GM18873 (cell line): ENCODE results near the gene NCOA3.
"Not testable (repeated sequence)": the region's sequence is repeated elsewhere in the genome, so short reads cannot be mapped to it uniquely, and the experiment has no call there.

Experiments used
- ATAC-seq: cut with Tn5 transposase; IDR thresholded peaks from one replicate; pipeline ENCODE4 v1.9.1; 2021; ENCODE audit warnings: mild to moderate bottlenecking, moderate library complexity, moderate number of reproducible peaks; ENCODE audit not compliant: unreplicated experiment, low FRiP score

The NCOA3 gene

GRCh38 chr20:47558295-47559066, 56.8 kb downstream of the NCOA3 start:
- no peak for ATAC-seq

GRCh38 chr20:47559141-47559540, 57.5 kb downstream of the NCOA3 start:
- ATAC-seq: no peak

GRCh38 chr20:47561180-47561579, 59.5 kb downstream of the NCOA3 start:
- ATAC-seq: no peak

DNA sequence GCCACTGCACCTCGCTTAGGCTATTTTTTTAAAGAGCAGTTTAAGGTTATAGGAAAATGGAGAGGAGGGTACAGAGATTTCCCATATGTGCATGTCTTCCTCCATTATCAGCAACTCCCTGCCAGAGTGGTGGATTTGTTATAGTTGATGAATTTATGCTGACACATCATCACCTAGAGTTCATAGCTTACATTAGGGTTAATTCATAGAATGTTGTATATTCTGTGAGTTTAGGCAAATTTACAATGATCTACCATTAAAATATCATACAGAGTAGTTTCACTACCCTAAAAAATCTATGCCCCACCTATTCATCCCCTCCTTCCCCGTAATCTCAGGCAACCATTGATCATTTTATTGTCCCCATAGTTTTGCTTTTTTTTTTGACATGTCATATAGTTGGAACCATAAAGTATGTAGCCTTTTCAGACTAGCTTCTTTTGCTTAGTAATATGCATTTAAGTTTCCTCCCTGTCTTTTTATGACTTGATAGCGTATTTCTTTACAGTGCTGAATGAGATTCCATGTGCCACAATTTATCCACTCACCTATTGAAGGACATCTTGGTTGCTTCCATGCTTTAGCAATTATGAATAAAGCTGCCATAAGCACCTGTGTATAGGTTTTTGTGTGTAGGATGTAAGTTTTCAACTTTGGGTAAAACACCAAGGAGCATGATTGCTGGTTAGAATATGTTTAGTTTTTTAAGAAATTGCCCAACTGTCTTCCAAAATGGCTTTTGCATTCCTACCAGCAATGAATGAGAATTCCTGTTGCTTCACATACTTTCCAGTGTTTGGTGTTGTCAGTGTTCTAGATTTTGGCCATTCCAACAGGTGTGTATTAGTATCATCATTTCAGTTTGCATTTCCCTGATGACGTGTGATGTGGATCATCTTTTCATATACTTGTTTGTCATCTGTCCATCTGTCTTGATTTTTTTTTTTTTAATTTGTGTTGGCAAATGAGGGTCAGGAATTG, 60.2 kb downstream of the NCOA3 start:
- ATAC-seq: no peak

DNA sequence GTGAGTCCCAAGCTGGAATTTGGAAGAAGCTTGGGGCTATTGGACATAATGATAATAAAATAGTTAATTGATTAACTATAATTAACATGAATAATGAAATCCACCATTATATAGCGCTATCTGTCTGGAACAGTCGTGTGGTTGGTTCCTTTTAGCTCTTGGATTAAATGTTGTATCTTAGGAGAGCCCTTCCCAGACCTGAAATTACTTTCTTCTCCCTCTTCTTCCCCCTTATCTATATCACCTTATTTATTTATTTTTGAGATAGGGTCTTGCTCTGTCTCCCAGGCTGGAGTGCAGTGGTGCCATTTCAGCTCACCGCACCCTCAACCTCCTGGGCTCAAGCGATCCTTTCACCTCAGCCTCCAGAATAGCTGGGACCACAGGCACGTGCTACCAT, 64.6 kb downstream of the NCOA3 start:
- ATAC-seq: no peak

- no peak for ATAC-seq
Measured at GRCh38 chr20:47568019-47568418, 66.3 kb downstream of the NCOA3 start.

DNA sequence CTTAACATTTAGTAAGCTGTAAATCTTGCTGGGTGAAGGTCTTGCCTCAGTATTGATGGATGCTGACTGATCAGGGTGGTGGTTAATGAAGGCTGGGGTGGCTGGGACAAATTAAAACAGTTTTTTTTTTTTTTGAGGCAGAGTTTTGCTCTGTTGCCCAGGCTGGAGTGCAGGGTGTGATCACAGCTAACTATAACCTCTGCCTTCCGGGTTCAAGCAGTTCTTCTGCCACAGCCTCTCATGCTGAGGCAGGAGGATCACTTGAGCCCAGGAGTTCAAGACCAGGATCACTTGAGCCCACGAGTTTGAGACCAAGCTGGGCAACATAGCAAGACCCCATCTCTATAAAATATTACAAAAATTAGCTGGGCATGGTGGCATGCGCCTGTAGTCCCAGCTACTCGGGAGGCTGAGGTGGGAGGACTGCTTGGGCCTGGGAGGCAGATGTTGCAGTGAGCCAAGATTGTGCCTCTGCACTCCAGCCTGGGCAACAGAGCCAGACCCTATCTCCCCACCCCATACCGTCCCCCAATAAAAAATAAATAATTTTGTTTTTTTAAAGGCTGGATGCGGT, 67.2 kb downstream of the NCOA3 start:
- no peak for ATAC-seq

DNA sequence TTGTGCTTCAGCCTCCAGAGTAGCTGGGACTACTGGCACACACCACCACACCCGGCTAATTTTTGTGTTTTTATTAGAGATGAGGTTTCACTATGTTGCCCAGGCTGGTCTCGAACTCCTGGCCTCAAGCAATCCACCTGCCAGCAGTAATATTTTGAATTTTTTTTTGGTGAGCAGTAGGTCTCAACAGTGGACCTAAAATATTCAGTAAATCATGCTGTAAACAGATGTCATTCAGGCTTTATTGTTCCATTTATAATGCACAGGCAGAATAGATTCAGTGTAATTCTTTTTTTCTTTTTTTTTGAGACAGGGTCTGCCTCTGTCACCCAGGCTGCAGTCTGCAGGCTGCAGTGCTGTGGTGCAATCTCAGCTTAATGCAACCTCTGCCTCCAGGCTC, 69.7 kb downstream of the NCOA3 start:
- ATAC-seq: no peak

- ATAC-seq: no peak
Measured at GRCh38 chr20:47572105-47572729, 70.5 kb downstream of the NCOA3 start.

GRCh38 chr20:47573559-47573958, 71.9 kb downstream of the NCOA3 start:
- ATAC-seq: no peak

DNA sequence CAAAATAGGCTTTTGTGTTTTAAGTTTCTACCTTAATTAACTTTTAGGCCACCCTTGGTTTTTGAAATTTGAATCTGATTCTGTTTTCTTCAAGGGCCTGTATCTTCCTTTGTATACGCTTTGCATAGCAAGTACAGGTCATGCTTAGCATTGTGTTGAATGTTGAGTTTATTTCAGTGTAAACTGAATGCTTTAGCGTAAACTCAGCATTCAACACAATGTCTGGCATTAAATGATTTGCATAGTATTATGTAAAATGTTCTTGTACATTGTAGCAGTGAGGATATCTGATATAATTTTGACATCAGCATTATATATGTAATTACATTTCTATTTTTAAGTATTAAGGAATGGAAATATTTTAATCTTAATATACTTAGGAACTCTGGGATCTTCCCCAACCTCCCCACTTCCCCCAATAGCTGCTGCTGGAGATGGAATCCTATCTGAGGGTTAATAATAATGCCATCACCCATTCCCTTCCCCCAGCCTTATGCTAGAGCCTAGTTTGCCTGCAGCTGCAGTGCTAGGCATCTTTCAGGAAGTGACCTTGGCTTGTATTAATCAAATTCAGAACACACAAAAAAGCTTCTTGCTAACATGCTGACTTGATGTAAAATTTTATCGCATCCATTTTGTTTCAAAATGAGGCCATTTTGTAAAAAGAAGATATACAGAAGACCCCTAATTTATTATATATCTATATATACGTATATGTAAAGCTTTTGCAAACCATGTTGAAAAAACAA, 73.1 kb downstream of the NCOA3 start:
- no peak for ATAC-seq

GRCh38 chr20:47576516-47577033, 74.9 kb downstream of the NCOA3 start:
- no peak for ATAC-seq

DNA sequence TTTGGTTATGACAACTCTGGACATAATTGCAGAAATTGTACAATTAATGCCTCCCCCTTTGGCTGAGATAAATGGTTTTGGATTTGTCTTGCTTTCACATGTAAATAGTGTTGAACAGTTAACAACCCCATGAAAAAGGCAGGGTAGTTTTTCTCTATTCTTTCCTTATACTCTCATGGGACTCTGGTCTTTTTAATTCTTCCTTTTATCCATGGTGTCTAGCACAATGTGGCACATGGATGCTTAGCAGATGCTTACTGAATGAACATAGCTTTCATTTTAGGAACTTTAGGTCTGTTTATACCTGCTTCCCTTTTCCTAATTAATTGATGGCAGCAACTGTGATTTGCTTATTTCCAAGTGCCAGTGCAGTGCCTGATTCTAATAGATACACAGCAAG, 75.6 kb downstream of the NCOA3 start:
- no peak for ATAC-seq

GRCh38 chr20:47578543-47578942, 76.9 kb downstream of the NCOA3 start:
- no peak for ATAC-seq

GRCh38 chr20:47580686-47581085, 79.0 kb downstream of the NCOA3 start:
- not testable (repeated sequence) for ATAC-seq

DNA sequence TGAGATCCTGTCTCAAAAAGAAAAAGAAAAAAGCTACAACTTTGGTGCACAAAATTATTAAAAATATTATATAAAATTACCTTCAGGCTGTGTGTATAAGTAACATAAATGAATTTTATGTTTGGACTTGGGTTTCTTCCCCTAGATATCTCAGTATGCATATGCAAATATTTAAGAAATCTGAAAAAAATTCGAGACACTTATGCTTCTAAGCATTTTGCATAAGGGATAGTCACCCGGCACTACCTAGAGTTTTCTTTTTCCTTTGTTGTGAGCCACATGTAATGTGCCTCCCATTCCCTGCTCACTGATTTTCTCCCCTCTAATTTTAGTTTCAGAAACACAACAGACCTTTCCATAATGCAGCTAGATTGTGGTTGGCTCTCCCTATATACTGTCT, 79.4 kb downstream of the NCOA3 start:
- ATAC-seq: no peak

DNA sequence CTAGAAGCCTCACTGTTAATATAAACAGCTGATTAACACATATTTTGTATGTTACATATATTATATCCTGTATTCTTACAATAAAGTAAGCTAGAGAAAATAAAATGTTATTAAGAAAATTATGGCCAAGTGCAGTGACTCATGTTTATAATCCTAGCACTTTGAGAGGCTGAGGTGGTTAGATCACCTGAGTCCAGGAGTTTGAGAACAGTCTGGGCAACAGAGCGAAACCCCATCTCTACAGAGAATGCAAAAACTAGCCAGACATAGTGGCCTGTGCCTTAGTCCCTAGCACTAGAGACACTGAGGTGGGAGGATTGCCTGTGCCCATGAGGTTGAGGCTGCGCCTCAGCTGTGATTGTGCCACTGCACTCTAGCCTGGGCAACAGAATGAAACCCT, 81.9 kb downstream of the NCOA3 start:
- ATAC-seq: no peak

DNA sequence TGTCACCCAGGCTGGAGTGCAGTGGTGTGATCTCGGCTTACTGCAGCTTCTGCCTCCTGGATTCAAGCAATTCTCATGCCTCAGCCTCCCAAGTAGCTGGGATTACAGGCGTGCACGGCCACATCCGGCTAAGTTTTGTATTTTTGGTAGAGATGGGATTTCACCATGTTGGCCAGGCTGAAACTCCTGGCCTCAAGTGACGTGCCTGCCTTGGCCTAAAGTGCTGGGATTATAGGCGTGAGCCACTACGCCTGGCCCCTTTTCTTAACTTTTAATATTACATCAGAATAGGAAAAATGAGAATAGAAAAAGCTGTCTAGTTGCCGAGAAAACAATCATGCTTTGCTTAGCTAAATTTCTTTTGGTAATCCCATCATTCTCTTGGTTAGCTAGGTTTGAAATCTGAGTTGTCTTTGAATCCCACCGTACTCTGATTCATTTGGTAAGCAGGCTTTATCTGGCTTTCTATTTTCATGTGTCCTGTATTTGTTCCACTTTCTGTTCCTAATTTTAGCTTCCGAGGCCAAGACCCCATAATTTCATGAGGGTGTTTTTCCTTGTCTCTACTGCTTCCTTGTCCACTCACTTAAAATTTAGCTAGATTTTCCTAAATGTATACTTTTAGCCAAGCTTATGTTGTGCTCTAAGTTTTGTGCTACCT, 83.5 kb downstream of the NCOA3 start:
- ATAC-seq: no peak

DNA sequence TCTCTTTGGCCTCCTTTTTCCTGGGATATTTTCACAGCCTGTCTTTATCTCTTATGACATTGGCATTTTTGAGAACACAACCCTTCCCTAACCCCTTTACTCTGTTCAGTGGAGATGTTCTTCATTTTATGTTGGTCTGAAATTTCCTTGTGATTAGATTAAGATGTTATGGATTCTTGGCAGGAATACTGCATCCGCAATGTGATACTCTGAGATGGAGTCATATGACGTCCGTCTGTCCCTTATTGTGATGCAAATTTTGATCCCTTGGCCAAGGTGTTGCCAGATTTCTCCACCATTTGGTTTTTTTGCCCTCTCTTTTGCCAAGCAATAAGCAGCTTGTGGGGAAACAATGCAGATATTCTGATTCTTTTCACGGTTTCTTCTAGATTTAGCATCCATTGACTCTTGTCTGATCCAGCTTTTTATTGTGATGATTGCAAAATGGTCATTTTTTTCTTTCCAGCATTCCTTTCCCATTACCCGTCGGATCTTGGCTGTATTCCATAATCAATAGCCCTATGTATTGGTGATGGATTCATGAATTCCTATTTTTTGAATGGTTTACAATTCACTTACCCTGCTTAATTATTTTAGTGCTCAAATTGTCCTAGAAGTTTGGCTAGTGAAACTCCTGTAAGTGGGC, 85.1 kb downstream of the NCOA3 start:
- ATAC-seq: no peak
